Liver (tissue), 9 donors: ENCODE data around the gene SLC2A4. TPM values are rescaled to one million over a fixed set of nuclear protein-coding genes. Genes with fewer than 3 reads are reported as not detected.

Experiments used
- DNase-seq: peaks from one replicate; pipeline ENCODE4 v3.0.0-alpha.2; 2017; ENCODE audit warnings: low spot score
- H3K27ac ChIP-seq, 2 donors: one replicate each; pipeline ENCODE4 v1.7.0; 2013; ENCODE audit warnings: inconsistent platforms in 2 of 2, low read length in 2 of 2, control low read depth in 1 of 2, low read depth in 1 of 2, mild to moderate bottlenecking in 1 of 2
- H3K27me3 ChIP-seq, 4 donors: one replicate each; pipeline versions ENCODE4 v1.6.1 to v1.7.0; 2013; ENCODE audit warnings: low read length in 3 of 4, inconsistent platforms in 1 of 4, mild to moderate bottlenecking in 1 of 4, moderate library complexity in 1 of 4; ENCODE audit not compliant: control insufficient read depth in 4 of 4, insufficient read depth in 4 of 4
- H3K36me3 ChIP-seq, 4 donors: one replicate each; pipeline versions ENCODE4 v1.6.1 to v1.7.0; 2013; ENCODE audit warnings: low read length in 3 of 4, mild to moderate bottlenecking in 3 of 4, low read depth in 1 of 4, moderate library complexity in 1 of 4; ENCODE audit not compliant: control insufficient read depth in 4 of 4, insufficient read depth in 3 of 4
- H3K4me1 ChIP-seq, 4 donors: one replicate each; pipeline versions ENCODE4 v1.6.1 to v1.7.0; 2013; ENCODE audit warnings: low read length in 3 of 4, mild to moderate bottlenecking in 3 of 4, moderate library complexity in 1 of 4; ENCODE audit not compliant: control insufficient read depth in 4 of 4, insufficient read depth in 4 of 4
- H3K4me3 ChIP-seq, 3 donors: one replicate each; pipeline versions ENCODE4 v1.6.1 to v1.7.0; 2013; ENCODE audit warnings: low read length in 3 of 3, control low read depth in 1 of 3, low read depth in 1 of 3, mild to moderate bottlenecking in 1 of 3
- H3K9ac ChIP-seq, 2 donors: one replicate each; pipeline ENCODE4 v1.7.0; 2013; ENCODE audit warnings: low read length in 2 of 2, mild to moderate bottlenecking in 2 of 2, moderate library complexity in 2 of 2, control low read depth in 1 of 2, low read depth in 1 of 2
- H3K9me3 ChIP-seq, 4 donors: one replicate each; pipeline versions ENCODE4 v1.6.1 to v1.7.0; 2013; ENCODE audit warnings: low read length in 3 of 4; ENCODE audit not compliant: control insufficient read depth in 4 of 4
- EGR1 ChIP-seq, 2 donors: IDR thresholded peaks; 2 replicates each; pipeline ENCODE4 v1.6.1; 2016 to 2018; ENCODE audit warnings: antibody characterized with exemption in 2 of 2, low read depth in 2 of 2
- FOXA1 ChIP-seq: IDR thresholded peaks from 2 replicates; pipeline ENCODE4 v1.6.1; 2016; ENCODE audit warnings: antibody characterized with exemption
- FOXA2 ChIP-seq: IDR thresholded peaks from 2 replicates; pipeline ENCODE4 v1.6.1; 2016; ENCODE audit warnings: antibody characterized with exemption
- GABPA ChIP-seq, 2 donors: IDR thresholded peaks in 1 of 2; conservative IDR thresholded peaks in 1 of 2; 2 replicates each; pipeline ENCODE4 v1.6.1; 2016; ENCODE audit warnings: antibody characterized with exemption in 2 of 2, mild to moderate bottlenecking in 1 of 2, moderate library complexity in 1 of 2
- HNF4A ChIP-seq, 2 donors: conservative IDR thresholded peaks; 2 replicates each; pipeline ENCODE4 v1.6.1; 2016; ENCODE audit warnings: antibody characterized with exemption in 2 of 2, mild to moderate bottlenecking in 2 of 2
- HNF4G ChIP-seq: IDR thresholded peaks from 2 replicates; pipeline ENCODE4 v1.6.1; 2016; ENCODE audit warnings: antibody characterized with exemption
- JUND ChIP-seq, 2 donors: IDR thresholded peaks; 2 replicates each; pipeline ENCODE4 v1.6.1; 2016; ENCODE audit warnings: antibody characterized with exemption in 2 of 2
- NR2F2 ChIP-seq: IDR thresholded peaks from 2 replicates; pipeline ENCODE4 v1.6.1; 2016; ENCODE audit warnings: antibody characterized with exemption
- RXRA ChIP-seq, 2 donors: IDR thresholded peaks; 2 replicates each; pipeline ENCODE4 v1.6.1; 2017 to 2018; ENCODE audit warnings: antibody characterized with exemption in 2 of 2, mild to moderate bottlenecking in 1 of 2
- TAF1 ChIP-seq: conservative IDR thresholded peaks from 2 replicates; pipeline ENCODE4 v1.6.1; 2016; ENCODE audit warnings: antibody characterized with exemption, mild to moderate bottlenecking
- WGBS: extraction: QIAGEN DNeasy Blood & Tissue Kit; methylation state at CpG from one replicate; pipeline ENCODE4 v1.1.7; 2013; 5-methylcytosine and 5-hydroxymethylcytosine counted together
- polyA plus RNA-seq, 2 donors: library from polyadenylated mRNA; stranded (reverse) in 1 of 2; unstranded in 1 of 2; fragments of 200-250 nt in 1 of 2; fragments of >200 nt in 1 of 2; fragmentation: Nextera tagmentation in 1 of 2; extraction: Ambion mirVana in 1 of 2; gene quantifications; one replicate each; pipeline versions ENCODE4 v1.2.1 to v1.2.3, GENCODE V29; 2013 to 2015
- total RNA-seq, 2 donors: library from RNA; depleted of rRNA; stranded (reverse); fragments of >200 nt; gene quantifications; one replicate each; pipeline ENCODE4 v1.2.3, GENCODE V29; 2014
- TF ChIP-seq, protein P1 (sequence below): fragments of 150-350 bp; IDR thresholded peaks from 2 replicates; pipeline ENCODE4 v1.5.1; 2017; ENCODE audit warnings: improper control_type of control experiment, low read depth, low read length; ENCODE audit not compliant: missing input control
- TF ChIP-seq, protein P2 (sequence below): IDR thresholded peaks from 2 replicates; pipeline ENCODE4 v1.6.1; 2016; ENCODE audit warnings: antibody characterized with exemption
- TF ChIP-seq, protein P3 (sequence below): IDR thresholded peaks from 2 replicates; pipeline ENCODE4 v1.6.1; 2016; ENCODE audit warnings: antibody characterized with exemption, mild to moderate bottlenecking
- TF ChIP-seq, protein P4 (sequence below): IDR thresholded peaks from 2 replicates; pipeline ENCODE4 v1.6.1; 2016; ENCODE audit warnings: antibody characterized with exemption
- TF ChIP-seq, protein P5 (sequence below): IDR thresholded peaks from 2 replicates; pipeline ENCODE4 v1.6.1; 2016; ENCODE audit warnings: antibody characterized with exemption
- donor health status: healthy.
- donor health status: healthy.
- donor health status: healthy.
- donor health status: healthy.
- donor health status: healthy.

The SLC2A4 gene
- total and polyA plus RNA-seq, 4 donors: 0.42 to 10.6 (median 1.6) TPM

DNA sequence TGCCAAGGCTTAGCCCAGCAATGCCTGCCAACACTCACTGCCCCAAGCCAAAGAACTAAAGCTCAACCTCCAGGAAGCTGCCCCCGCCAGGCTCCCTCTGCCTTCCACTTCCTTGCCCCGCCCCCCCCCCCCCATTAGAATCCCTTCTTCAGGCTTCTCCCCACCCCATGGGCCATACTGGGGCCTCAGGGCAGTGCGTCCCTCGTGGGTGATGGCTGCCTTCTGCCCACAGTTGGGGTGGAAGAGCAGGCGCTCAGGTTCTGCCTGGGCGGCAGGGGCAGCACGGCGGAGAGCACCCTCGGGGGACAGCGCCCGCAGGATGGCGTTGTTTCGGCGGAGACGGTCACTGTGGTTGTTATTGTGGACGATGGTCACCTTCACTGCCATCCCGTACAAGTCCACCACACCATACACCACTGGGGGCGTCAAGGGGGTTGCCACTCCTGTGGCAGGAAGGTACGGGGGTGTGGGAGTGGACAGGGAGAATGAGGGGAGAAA is 43.6 kb downstream of the SLC2A4 start:
- Histone ChIP-seq H3K9me3 (no peaks in the 10 kb centered on the region), H3K27me3 (no peaks in the 10 kb centered on the region), H3K9ac (no peak overlapping the region), H3K4me1 (peaks cover 7 to 19% (median 13%) of the 10 kb centered on the region in 4 donors), H3K36me3 (peaks cover 6 to 57% (median 24%) of the 10 kb centered on the region in 4 donors), H3K4me3 (no peak overlapping the region), H3K27ac (no peak overlapping the region)
- DNase-seq: no peak
- TF ChIP-seq HNF4G (no peak), EGR1 (IDR thresholded peaks at IDR 0.05; ENCODE audit: low read depth in 2 of 2) (no peak), HNF4A (conservative IDR thresholded peaks at IDR 0.05) (no peak), RXRA (IDR thresholded peaks at IDR 0.05) (no peak), FOXA2 (no peak), GABPA (IDR thresholded peaks at IDR 0.05 in 1 of 2, conservative IDR thresholded peaks at IDR 0.05 in 1 of 2) (no peak), TAF1 (no peak), FOXA1 (no peak), JUND (IDR thresholded peaks at IDR 0.05) (no peak), NR2F2 (no peak)
- TF ChIP-seq, protein P1, sequence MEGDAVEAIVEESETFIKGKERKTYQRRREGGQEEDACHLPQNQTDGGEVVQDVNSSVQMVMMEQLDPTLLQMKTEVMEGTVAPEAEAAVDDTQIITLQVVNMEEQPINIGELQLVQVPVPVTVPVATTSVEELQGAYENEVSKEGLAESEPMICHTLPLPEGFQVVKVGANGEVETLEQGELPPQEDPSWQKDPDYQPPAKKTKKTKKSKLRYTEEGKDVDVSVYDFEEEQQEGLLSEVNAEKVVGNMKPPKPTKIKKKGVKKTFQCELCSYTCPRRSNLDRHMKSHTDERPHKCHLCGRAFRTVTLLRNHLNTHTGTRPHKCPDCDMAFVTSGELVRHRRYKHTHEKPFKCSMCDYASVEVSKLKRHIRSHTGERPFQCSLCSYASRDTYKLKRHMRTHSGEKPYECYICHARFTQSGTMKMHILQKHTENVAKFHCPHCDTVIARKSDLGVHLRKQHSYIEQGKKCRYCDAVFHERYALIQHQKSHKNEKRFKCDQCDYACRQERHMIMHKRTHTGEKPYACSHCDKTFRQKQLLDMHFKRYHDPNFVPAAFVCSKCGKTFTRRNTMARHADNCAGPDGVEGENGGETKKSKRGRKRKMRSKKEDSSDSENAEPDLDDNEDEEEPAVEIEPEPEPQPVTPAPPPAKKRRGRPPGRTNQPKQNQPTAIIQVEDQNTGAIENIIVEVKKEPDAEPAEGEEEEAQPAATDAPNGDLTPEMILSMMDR: no peak
- TF ChIP-seq, protein P2, sequence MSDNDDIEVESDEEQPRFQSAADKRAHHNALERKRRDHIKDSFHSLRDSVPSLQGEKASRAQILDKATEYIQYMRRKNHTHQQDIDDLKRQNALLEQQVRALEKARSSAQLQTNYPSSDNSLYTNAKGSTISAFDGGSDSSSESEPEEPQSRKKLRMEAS: no peak
- TF ChIP-seq, protein P3, sequence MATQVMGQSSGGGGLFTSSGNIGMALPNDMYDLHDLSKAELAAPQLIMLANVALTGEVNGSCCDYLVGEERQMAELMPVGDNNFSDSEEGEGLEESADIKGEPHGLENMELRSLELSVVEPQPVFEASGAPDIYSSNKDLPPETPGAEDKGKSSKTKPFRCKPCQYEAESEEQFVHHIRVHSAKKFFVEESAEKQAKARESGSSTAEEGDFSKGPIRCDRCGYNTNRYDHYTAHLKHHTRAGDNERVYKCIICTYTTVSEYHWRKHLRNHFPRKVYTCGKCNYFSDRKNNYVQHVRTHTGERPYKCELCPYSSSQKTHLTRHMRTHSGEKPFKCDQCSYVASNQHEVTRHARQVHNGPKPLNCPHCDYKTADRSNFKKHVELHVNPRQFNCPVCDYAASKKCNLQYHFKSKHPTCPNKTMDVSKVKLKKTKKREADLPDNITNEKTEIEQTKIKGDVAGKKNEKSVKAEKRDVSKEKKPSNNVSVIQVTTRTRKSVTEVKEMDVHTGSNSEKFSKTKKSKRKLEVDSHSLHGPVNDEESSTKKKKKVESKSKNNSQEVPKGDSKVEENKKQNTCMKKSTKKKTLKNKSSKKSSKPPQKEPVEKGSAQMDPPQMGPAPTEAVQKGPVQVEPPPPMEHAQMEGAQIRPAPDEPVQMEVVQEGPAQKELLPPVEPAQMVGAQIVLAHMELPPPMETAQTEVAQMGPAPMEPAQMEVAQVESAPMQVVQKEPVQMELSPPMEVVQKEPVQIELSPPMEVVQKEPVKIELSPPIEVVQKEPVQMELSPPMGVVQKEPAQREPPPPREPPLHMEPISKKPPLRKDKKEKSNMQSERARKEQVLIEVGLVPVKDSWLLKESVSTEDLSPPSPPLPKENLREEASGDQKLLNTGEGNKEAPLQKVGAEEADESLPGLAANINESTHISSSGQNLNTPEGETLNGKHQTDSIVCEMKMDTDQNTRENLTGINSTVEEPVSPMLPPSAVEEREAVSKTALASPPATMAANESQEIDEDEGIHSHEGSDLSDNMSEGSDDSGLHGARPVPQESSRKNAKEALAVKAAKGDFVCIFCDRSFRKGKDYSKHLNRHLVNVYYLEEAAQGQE: no peak
- TF ChIP-seq, protein P4, sequence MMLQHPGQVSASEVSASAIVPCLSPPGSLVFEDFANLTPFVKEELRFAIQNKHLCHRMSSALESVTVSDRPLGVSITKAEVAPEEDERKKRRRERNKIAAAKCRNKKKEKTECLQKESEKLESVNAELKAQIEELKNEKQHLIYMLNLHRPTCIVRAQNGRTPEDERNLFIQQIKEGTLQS: no peak
- 95% methylated on average over 19 of the region's 19 CpGs for WGBS

DNA sequence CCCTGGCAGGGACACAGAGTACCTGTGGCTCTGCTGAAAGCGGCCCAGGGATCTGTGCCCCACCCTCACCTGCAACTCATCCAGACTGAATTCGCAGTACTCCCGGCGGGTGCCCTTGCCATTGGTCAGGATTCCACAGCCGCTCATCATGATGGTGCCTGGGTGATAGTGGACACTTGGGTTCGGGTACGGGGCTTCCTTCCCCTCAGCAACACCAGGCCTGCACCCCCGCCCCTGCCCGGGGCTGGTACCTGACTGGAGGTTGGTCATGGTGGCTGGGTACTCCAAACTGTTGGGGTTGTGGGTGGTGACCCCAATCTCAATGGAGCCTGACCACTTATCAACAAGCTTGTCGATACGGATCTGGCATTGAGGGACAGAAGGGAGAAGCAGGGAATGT is 44.7 kb downstream of the SLC2A4 start:
- H3K4me3 ChIP-seq: no peak overlapping the region
- H3K36me3 ChIP-seq: peaks cover 6 to 48% (median 19%) of the 10 kb centered on the region in 4 donors
- H3K9ac ChIP-seq: no peak overlapping the region
- H3K4me1 ChIP-seq: peaks cover 8 to 22% (median 15%) of the 10 kb centered on the region in 4 donors
- H3K9me3 ChIP-seq: no peaks in the 10 kb centered on the region
- 95% methylated on average over 11 of the region's 11 CpGs for WGBS
- no peak overlapping the region for H3K27ac ChIP-seq
- TF ChIP-seq, protein P1: no peak
- TF ChIP-seq FOXA2 (no peak), EGR1 (IDR thresholded peaks at IDR 0.05; ENCODE audit: low read depth in 2 of 2) (no peak)
- TF ChIP-seq, protein P5, sequence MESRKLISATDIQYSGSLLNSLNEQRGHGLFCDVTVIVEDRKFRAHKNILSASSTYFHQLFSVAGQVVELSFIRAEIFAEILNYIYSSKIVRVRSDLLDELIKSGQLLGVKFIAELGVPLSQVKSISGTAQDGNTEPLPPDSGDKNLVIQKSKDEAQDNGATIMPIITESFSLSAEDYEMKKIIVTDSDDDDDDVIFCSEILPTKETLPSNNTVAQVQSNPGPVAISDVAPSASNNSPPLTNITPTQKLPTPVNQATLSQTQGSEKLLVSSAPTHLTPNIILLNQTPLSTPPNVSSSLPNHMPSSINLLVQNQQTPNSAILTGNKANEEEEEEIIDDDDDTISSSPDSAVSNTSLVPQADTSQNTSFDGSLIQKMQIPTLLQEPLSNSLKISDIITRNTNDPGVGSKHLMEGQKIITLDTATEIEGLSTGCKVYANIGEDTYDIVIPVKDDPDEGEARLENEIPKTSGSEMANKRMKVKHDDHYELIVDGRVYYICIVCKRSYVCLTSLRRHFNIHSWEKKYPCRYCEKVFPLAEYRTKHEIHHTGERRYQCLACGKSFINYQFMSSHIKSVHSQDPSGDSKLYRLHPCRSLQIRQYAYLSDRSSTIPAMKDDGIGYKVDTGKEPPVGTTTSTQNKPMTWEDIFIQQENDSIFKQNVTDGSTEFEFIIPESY: no peak
- H3K27me3 ChIP-seq: no peaks in the 10 kb centered on the region
- no peak for DNase-seq
